K562 (cell line): ENCODE results near the gene B3GALT5. TPM values are rescaled to one million over a fixed set of nuclear protein-coding genes. Genes with fewer than 3 reads are reported as not detected.

Source experiments
- ATAC-seq: fragments of 200-7000 bp; cut with Tn5 transposase; 3 replicates; pipeline ENCODE4 v1.9.1; 2020; ENCODE audit warnings: moderate library complexity
- BruUV-seq: library from RNA; stranded (reverse); fragments of 400-500 nt; replicated peaks from 2 replicates; lab custom pipeline; 2021; lab: Mats Ljungman, UMichigan
- CTCF ChIA-PET: fragments of 300-600 bp; formaldehyde crosslinking; extraction: SDS; loops from one replicate; lab custom pipeline; 2021; ENCODE audit warnings: low intra/inter-chr PET ratio; lab: Yijun Ruan, JAX
- POLR2A ChIA-PET: fragments of 300-600, 350-650 bp; sonication (Branson Sonifier 250); formaldehyde crosslinking; extraction: SDS; loops from one replicate; lab custom pipeline; 2021; ENCODE audit warnings: antibody characterized with exemption, inconsistent platforms; lab: Yijun Ruan, JAX
- DNase-seq, 4 experiments: peaks; one replicate each; pipeline versions ENCODE4 v3.0.0 to v3.0.0-alpha.2; 2011 to 2018; ENCODE audit warnings: low spot score in 3 of 4, mixed read lengths in 3 of 4; ENCODE audit errors: extremely low read depth in 1 of 4
- FAIRE-seq: peaks from 2 replicates; lab custom pipeline; 2011; peaks lifted over from hg19 to GRCh38; lab: Jason Lieb, UNC
- H2AFZ ChIP-seq: 2 replicates; pipeline ENCODE4 v1.6.0; 2011; ENCODE audit warnings: low read depth, low read length, control low read depth, inconsistent platforms
- H3K27ac ChIP-seq: fragments of 200-600 bp; 3 replicates; pipeline ENCODE4 v1.8.0; 2011; ENCODE audit warnings: low read depth, mild to moderate bottlenecking, control low read depth, inconsistent platforms, low read length, moderate library complexity, mixed read lengths; ENCODE audit errors: extremely low read depth
- H3K27me3 ChIP-seq, 2 experiments: fragments of 300-600 bp in 1 of 2; 2 replicates in 1 of 2; 3 replicates in 1 of 2; pipeline versions ENCODE4 v1.6.0 to v1.8.0; 2011; ENCODE audit warnings: inconsistent platforms in 2 of 2, low read length in 2 of 2, mild to moderate bottlenecking in 1 of 2, mixed read lengths in 1 of 2, moderate library complexity in 1 of 2; ENCODE audit not compliant: control insufficient read depth in 2 of 2, insufficient read depth in 2 of 2
- H3K36me3 ChIP-seq: fragments of 300-600 bp; 3 replicates; pipeline ENCODE4 v1.8.0; 2011; ENCODE audit warnings: mild to moderate bottlenecking, low read length, inconsistent platforms; ENCODE audit not compliant: control insufficient read depth, insufficient read depth
- H3K4me1 ChIP-seq, 2 experiments: fragments of 200-600 bp in 1 of 2; replicated peaks in 1 of 2; 2 replicates in 1 of 2; 3 replicates in 1 of 2; pipeline versions ENCODE4 v1.5.1 to v1.8.0; 2011; ENCODE audit warnings: inconsistent platforms in 2 of 2, low read length in 2 of 2, mild to moderate bottlenecking in 1 of 2, mixed read lengths in 1 of 2, moderate library complexity in 1 of 2; ENCODE audit not compliant: control insufficient read depth in 2 of 2, insufficient read depth in 2 of 2
- H3K4me2 ChIP-seq: 2 replicates; pipeline ENCODE4 v1.6.1; 2011; ENCODE audit warnings: low read length, control low read depth, inconsistent platforms, mixed read lengths; ENCODE audit not compliant: insufficient read depth
- H3K4me3 ChIP-seq: fragments of 200-600 bp; sonication (generic), shearing (Covaris generic); 2 replicates; pipeline ENCODE4 v1.5.1; 2016; ENCODE audit warnings: control low read depth, inconsistent platforms
- H3K79me2 ChIP-seq: fragments of 200-600 bp; 3 replicates; pipeline ENCODE4 v1.8.0; 2011; ENCODE audit warnings: low read length, inconsistent platforms; ENCODE audit not compliant: control insufficient read depth, insufficient read depth
- H3K9ac ChIP-seq, 2 experiments: 2 replicates each; pipeline versions ENCODE4 v1.6.0 to v1.6.1; 2011; ENCODE audit warnings: low read depth in 2 of 2, low read length in 2 of 2, control low read depth in 1 of 2, inconsistent platforms in 1 of 2, mild to moderate bottlenecking in 1 of 2, mixed read lengths in 1 of 2; ENCODE audit not compliant: insufficient read depth in 1 of 2
- H3K9me1 ChIP-seq: one replicate; pipeline ENCODE4 v1.6.0; 2011; ENCODE audit warnings: inconsistent platforms, mild to moderate bottlenecking, low read length, moderate library complexity; ENCODE audit not compliant: control insufficient read depth, insufficient read depth
- H3K9me3 ChIP-seq: replicated peaks from 2 replicates; pipeline ENCODE4 v1.5.1; 2011; ENCODE audit warnings: low read depth, low read length, inconsistent platforms; ENCODE audit not compliant: control insufficient read depth, insufficient read depth
- H4K20me1 ChIP-seq: replicated peaks from 2 replicates; pipeline ENCODE4 v1.6.1; 2011; ENCODE audit warnings: low read length, inconsistent platforms, mixed read lengths; ENCODE audit not compliant: control insufficient read depth, insufficient read depth
- CBX1 ChIP-seq: sonication (generic); IDR thresholded peaks from 2 replicates; pipeline ENCODE4 v1.6.1; 2016; ENCODE audit warnings: antibody characterized with exemption, low read depth, mild to moderate bottlenecking
- CCNT2 ChIP-seq: IDR thresholded peaks from 2 replicates; pipeline ENCODE4 v1.6.1; 2011; ENCODE audit warnings: borderline replicate concordance, low read depth, mild to moderate bottlenecking, moderate library complexity, mixed read lengths, low read length; ENCODE audit not compliant: insufficient read length; ENCODE audit errors: extremely low read depth
- DNMT1 ChIP-seq: fragments of 450-650 bp; IDR thresholded peaks from 2 replicates; pipeline ENCODE4 v1.6.1; 2016; ENCODE audit warnings: antibody characterized with exemption, mild to moderate bottlenecking
- FOXM1 ChIP-seq, 2 experiments: fragments of 450-650 bp in 1 of 2; sonication (generic) in 1 of 2; formaldehyde crosslinking in 1 of 2; IDR thresholded peaks; 2 replicates each; pipeline versions ENCODE4 v1.6.1 to v1.9.0; 2017 to 2022; ENCODE audit warnings: low read depth in 2 of 2, mild to moderate bottlenecking in 2 of 2, missing genetic modification reagents in 1 of 2, moderate library complexity in 1 of 2
- FOXP1 ChIP-seq: sonication (generic); formaldehyde crosslinking; IDR thresholded peaks from 2 replicates; pipeline ENCODE4 v1.8.0; 2022; ENCODE audit warnings: mild to moderate bottlenecking, missing genetic modification reagents
- SAFB2 ChIP-seq: fragments of 200-400 bp; formaldehyde crosslinking; IDR thresholded peaks from 2 replicates; pipeline ENCODE4 v1.6.1; 2018; ENCODE audit warnings: borderline replicate concordance, low read length, low read depth, moderate library complexity; ENCODE audit not compliant: severe bottlenecking
- ZSCAN29 ChIP-seq: fragments of 450-650 bp; IDR thresholded peaks from 2 replicates; pipeline ENCODE4 v1.6.1; 2017
- WGBS: fragments of 100-300 bp; shearing (Covaris generic); methylation state at CpG from one replicate; pipeline ENCODE4 v1.1.6; 2016; ENCODE audit warnings: low coverage, mixed read lengths; ENCODE audit not compliant: insufficient coverage; ENCODE audit errors: missing lambda C conversion rate; 5-methylcytosine and 5-hydroxymethylcytosine counted together
- in situ Hi-C: fragments of 300-500 bp; cut with MboI; formaldehyde crosslinking; loops from 4 replicates; pipeline ENCODE4 v1.15.0; 2018; ENCODE audit warnings: inconsistent platforms, mixed read lengths
- intact Hi-C: fragments of 100-400 bp; cut with micrococcal nuclease; formaldehyde crosslinking; loops from 2 replicates; pipeline ENCODE4 v1.14.2; 2022
- polyA plus RNA-seq, 8 experiments: library from polyadenylated mRNA; depleted of rRNA in 4 of 8; stranded (reverse) in 5 of 8; unstranded in 3 of 8; fragments of >200 nt; fragmentation: Nextera tagmentation in 2 of 8; fragmentation: Illumina TruSeq in 1 of 8; extraction: Ambion mirVana in 2 of 8; extraction: Trizol in 1 of 8; gene quantifications; 2 replicates each; pipeline versions ENCODE4 v1.2.1 to v1.2.3, GENCODE V29; 2011 to 2014; ENCODE audit warnings: inconsistent platforms in 1 of 8, missing spikeins in 1 of 8
- total RNA-seq, 7 experiments: library from RNA; depleted of rRNA in 6 of 7; stranded (reverse); fragments of >200 nt in 6 of 7; fragmentation: Illumina TruSeq in 2 of 7; extraction: Trizol in 2 of 7; gene quantifications; 2 replicates each; pipeline versions ENCODE4 v1.2.1 to v1.2.3, GENCODE V29; 2011 to 2021; ENCODE audit warnings: low replicate concordance in 1 of 7
- TF ChIP-seq, protein P1 (sequence below): fragments of 250-450 bp; sonication (Bioruptor Pico); IDR thresholded peaks from 2 replicates; pipeline ENCODE4 v1.4.0; 2020; ENCODE audit warnings: mild to moderate bottlenecking
- TF ChIP-seq, protein P2 (sequence below): IDR thresholded peaks from 3 replicates; pipeline ENCODE4 v1.6.1; 2011; ENCODE audit warnings: borderline replicate concordance, mild to moderate bottlenecking, moderate library complexity; ENCODE audit not compliant: insufficient read length; ENCODE audit errors: extremely low read depth
- TF ChIP-seq, protein P3 (sequence below): fragments of 450-650 bp; formaldehyde crosslinking; IDR thresholded peaks from 2 replicates; pipeline ENCODE4 v1.4.0; 2020; ENCODE audit warnings: mild to moderate bottlenecking, mixed read lengths
- TF ChIP-seq, protein P4 (sequence below): sonication (generic); formaldehyde crosslinking; IDR thresholded peaks from 2 replicates; pipeline ENCODE4 v1.8.0; 2022; ENCODE audit warnings: mild to moderate bottlenecking, missing genetic modification reagents

The B3GALT5 gene
- total and polyA plus RNA-seq, 9 of the 15 experiments (the other 6 are each of a cell fraction or from before 2014, with no cell fraction given), result 0.02 TPM; not detected in 8

DNA sequence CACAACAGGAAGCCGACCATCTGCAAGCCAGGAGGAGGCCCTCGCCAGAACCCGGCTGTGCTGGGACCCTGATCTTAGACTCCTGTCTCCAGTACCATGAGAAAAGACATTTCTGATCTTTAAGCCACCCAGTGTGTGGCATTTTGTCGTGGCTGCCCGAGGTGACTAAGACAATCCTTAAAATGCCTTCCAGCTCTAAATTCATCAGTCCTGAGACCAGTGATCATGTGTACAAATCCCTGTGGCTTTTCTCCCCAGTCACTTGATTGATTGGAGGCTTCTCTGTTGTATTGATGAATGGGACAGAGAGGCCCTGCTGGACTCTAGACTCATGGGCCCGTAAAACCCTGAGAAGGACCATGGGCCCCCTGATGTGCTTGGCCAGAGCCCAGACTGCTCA is 36.1 kb downstream of the B3GALT5 start:
- DNase-seq (no peak), FAIRE-seq (no peak), ATAC-seq (no peak)
- H3K9me1 ChIP-seq, result no peaks in the 10 kb centered on the region
- no peaks in the 10 kb centered on the region for H3K4me1 ChIP-seq
- H2AFZ ChIP-seq, result no peak overlapping the region
- 2% methylated on average over 6 of the region's 6 CpGs for WGBS
- no peak overlapping the region for H3K27ac ChIP-seq
- ChIA-PET POLR2A (interaction anchor here (0.6 to 1.8 kb wide), 2 partner anchors 8 to 44 kb away, joined by 3 to 4 read pairs; no protein-coding TSS in a partner anchor), CTCF (no interaction called here)
- BruUV-seq, result no TSS peak
- H3K36me3 ChIP-seq, result no peaks in the 10 kb centered on the region
- no peak overlapping the region for H3K4me3 ChIP-seq
- H3K9ac ChIP-seq, result no peak overlapping the region
- in situ Hi-C loops (no loop called here), intact Hi-C loops (no loop called here)
- no peaks in the 10 kb centered on the region for H4K20me1 ChIP-seq
- H3K79me2 ChIP-seq, result no peaks in the 10 kb centered on the region
- H3K9me3 ChIP-seq, result no peaks in the 10 kb centered on the region
- peaks cover 9 to 28% of the 10 kb centered on the region in 2 experiments; a peak in 4 of 5 replicates for H3K27me3 ChIP-seq
- no peak overlapping the region for H3K4me2 ChIP-seq
- TF ChIP-seq CCNT2, result no peak
- TF ChIP-seq, protein P1, sequence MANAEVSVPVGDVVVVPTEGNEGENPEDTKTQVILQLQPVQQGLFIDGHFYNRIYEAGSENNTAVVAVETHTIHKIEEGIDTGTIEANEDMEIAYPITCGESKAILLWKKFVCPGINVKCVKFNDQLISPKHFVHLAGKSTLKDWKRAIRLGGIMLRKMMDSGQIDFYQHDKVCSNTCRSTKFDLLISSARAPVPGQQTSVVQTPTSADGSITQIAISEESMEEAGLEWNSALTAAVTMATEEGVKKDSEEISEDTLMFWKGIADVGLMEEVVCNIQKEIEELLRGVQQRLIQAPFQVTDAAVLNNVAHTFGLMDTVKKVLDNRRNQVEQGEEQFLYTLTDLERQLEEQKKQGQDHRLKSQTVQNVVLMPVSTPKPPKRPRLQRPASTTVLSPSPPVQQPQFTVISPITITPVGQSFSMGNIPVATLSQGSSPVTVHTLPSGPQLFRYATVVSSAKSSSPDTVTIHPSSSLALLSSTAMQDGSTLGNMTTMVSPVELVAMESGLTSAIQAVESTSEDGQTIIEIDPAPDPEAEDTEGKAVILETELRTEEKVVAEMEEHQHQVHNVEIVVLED (CRISPR knock-in tag), result no peak
- TF ChIP-seq FOXM1 (IDR thresholded peaks at IDR 0.05; ENCODE audit: low read depth), result no peak
- TF ChIP-seq FOXM1 (CRISPR knock-in tag; IDR thresholded peaks at IDR 0.05; ENCODE audit: low read depth), result no peak
- no peak for TF ChIP-seq ZSCAN29
- TF ChIP-seq CBX1, result no peak
- TF ChIP-seq FOXP1 (CRISPR knock-in tag), result no peak
- TF ChIP-seq, protein P2, sequence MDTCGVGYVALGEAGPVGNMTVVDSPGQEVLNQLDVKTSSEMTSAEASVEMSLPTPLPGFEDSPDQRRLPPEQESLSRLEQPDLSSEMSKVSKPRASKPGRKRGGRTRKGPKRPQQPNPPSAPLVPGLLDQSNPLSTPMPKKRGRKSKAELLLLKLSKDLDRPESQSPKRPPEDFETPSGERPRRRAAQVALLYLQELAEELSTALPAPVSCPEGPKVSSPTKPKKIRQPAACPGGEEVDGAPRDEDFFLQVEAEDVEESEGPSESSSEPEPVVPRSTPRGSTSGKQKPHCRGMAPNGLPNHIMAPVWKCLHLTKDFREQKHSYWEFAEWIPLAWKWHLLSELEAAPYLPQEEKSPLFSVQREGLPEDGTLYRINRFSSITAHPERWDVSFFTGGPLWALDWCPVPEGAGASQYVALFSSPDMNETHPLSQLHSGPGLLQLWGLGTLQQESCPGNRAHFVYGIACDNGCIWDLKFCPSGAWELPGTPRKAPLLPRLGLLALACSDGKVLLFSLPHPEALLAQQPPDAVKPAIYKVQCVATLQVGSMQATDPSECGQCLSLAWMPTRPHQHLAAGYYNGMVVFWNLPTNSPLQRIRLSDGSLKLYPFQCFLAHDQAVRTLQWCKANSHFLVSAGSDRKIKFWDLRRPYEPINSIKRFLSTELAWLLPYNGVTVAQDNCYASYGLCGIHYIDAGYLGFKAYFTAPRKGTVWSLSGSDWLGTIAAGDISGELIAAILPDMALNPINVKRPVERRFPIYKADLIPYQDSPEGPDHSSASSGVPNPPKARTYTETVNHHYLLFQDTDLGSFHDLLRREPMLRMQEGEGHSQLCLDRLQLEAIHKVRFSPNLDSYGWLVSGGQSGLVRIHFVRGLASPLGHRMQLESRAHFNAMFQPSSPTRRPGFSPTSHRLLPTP, result no peak
- TF ChIP-seq, protein P3, sequence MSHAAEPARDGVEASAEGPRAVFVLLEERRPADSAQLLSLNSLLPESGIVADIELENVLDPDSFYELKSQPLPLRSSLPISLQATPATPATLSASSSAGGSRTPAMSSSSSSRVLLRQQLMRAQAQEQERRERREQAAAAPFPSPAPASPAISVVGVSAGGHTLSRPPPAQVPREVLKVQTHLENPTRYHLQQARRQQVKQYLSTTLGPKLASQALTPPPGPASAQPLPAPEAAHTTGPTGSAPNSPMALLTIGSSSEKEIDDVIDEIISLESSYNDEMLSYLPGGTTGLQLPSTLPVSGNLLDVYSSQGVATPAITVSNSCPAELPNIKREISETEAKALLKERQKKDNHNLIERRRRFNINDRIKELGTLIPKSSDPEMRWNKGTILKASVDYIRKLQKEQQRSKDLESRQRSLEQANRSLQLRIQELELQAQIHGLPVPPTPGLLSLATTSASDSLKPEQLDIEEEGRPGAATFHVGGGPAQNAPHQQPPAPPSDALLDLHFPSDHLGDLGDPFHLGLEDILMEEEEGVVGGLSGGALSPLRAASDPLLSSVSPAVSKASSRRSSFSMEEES (CRISPR knock-in tag), result no peak
- no peak for TF ChIP-seq DNMT1
- TF ChIP-seq SAFB2, result no peak
- TF ChIP-seq, protein P4, sequence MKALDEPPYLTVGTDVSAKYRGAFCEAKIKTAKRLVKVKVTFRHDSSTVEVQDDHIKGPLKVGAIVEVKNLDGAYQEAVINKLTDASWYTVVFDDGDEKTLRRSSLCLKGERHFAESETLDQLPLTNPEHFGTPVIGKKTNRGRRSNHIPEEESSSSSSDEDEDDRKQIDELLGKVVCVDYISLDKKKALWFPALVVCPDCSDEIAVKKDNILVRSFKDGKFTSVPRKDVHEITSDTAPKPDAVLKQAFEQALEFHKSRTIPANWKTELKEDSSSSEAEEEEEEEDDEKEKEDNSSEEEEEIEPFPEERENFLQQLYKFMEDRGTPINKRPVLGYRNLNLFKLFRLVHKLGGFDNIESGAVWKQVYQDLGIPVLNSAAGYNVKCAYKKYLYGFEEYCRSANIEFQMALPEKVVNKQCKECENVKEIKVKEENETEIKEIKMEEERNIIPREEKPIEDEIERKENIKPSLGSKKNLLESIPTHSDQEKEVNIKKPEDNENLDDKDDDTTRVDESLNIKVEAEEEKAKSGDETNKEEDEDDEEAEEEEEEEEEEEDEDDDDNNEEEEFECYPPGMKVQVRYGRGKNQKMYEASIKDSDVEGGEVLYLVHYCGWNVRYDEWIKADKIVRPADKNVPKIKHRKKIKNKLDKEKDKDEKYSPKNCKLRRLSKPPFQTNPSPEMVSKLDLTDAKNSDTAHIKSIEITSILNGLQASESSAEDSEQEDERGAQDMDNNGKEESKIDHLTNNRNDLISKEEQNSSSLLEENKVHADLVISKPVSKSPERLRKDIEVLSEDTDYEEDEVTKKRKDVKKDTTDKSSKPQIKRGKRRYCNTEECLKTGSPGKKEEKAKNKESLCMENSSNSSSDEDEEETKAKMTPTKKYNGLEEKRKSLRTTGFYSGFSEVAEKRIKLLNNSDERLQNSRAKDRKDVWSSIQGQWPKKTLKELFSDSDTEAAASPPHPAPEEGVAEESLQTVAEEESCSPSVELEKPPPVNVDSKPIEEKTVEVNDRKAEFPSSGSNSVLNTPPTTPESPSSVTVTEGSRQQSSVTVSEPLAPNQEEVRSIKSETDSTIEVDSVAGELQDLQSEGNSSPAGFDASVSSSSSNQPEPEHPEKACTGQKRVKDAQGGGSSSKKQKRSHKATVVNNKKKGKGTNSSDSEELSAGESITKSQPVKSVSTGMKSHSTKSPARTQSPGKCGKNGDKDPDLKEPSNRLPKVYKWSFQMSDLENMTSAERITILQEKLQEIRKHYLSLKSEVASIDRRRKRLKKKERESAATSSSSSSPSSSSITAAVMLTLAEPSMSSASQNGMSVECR, result no peak
